Stimulated activated CD8-positive, alpha-beta memory T cell treated with anti-CD3 and anti-CD28 coated beads, Interleukin-2, amount 100 ng/mL, for 48 hours (primary cell): ENCODE data around the gene HERC6.
"Not testable (repeated sequence)": the region's sequence is repeated elsewhere in the genome, so short reads cannot be mapped to it uniquely, and the experiment has no call there.

Experiments
- DNase-seq, 2 donors: peaks; one replicate each; pipeline ENCODE4 v3.0.0-alpha.2; 2020; ENCODE audit warnings: low read depth in 2 of 2

Gene HERC6

GRCh38 chr4:88378691-88379559, at the start of gene HERC6:
TSS of gene HERC6 (plus strand) at chr4:88378852. CDS start at chr4:88378922, 70 bp downstream.
- peak; percentile 50 to 64 for DNase-seq

GRCh38 chr4:88333741-88334405, 44.8 kb upstream of the HERC6 start:
- DNase-seq: no peak

- DNase-seq: no peak
Observed at GRCh38 chr4:88335092-88335665, 43.5 kb upstream of the HERC6 start.

- no peak for DNase-seq
Observed at GRCh38 chr4:88341227-88342192, 37.1 kb upstream of the HERC6 start.

- DNase-seq: not testable (repeated sequence)
Observed at GRCh38 chr4:88346902-88347301, 31.8 kb upstream of the HERC6 start.

GRCh38 chr4:88348761-88349160, 29.9 kb upstream of the HERC6 start:
- not testable (repeated sequence) for DNase-seq

- no peak for DNase-seq
Observed at GRCh38 chr4:88350786-88351185, 27.9 kb upstream of the HERC6 start.

- no peak for DNase-seq
Observed at GRCh38 chr4:88352062-88352740, 26.5 kb upstream of the HERC6 start.

- DNase-seq: no peak
Observed at GRCh38 chr4:88353324-88353723, 25.3 kb upstream of the HERC6 start.

- DNase-seq: no peak
Observed at GRCh38 chr4:88356771-88357170, 21.9 kb upstream of the HERC6 start.

GRCh38 chr4:88357262-88357661, 21.4 kb upstream of the HERC6 start:
- no peak for DNase-seq

- no peak for DNase-seq
Observed at GRCh38 chr4:88359558-88359957, 19.1 kb upstream of the HERC6 start.

GRCh38 chr4:88360256-88360655, 18.4 kb upstream of the HERC6 start:
- DNase-seq: no peak

GRCh38 chr4:88360791-88361190, 17.9 kb upstream of the HERC6 start:
- no peak for DNase-seq

GRCh38 chr4:88361217-88361773, 17.4 kb upstream of the HERC6 start:
- DNase-seq: not testable (repeated sequence)

- DNase-seq: no peak
Observed at GRCh38 chr4:88366460-88366859, 12.2 kb upstream of the HERC6 start.

GRCh38 chr4:88367826-88368225, 10.8 kb upstream of the HERC6 start:
- no peak for DNase-seq

GRCh38 chr4:88369180-88369812, 9.4 kb upstream of the HERC6 start:
- not testable (repeated sequence) for DNase-seq

- no peak for DNase-seq
Observed at GRCh38 chr4:88381123-88381522, 2.5 kb downstream of the HERC6 start.

GRCh38 chr4:88382621-88383020, 4.0 kb downstream of the HERC6 start:
- peak; percentile 7 to 8 for DNase-seq
